Transverse colon (tissue), 4 donors: ENCODE data around the gene PTGES2. TPM values are rescaled to one million over a fixed set of nuclear protein-coding genes. Genes with fewer than 3 reads are reported as not detected.

ENCODE experiments used
- DNase-seq: peaks from one replicate; pipeline ENCODE4 v3.0.0-alpha.2; 2019
- H3K27ac ChIP-seq, 4 donors: fragments of 200-600 bp; sonication (generic); 2 replicates each; pipeline ENCODE4 v1.5.1; 2016 to 2018; ENCODE audit warnings: inconsistent platforms in 4 of 4
- H3K27me3 ChIP-seq: fragments of 200-600 bp; sonication (generic); 2 replicates; pipeline ENCODE4 v1.5.1; 2017; ENCODE audit warnings: inconsistent platforms
- H3K36me3 ChIP-seq, 4 donors: fragments of 200-600 bp; sonication (generic); 2 replicates each; pipeline ENCODE4 v1.5.1; 2017 to 2019; ENCODE audit warnings: inconsistent platforms in 4 of 4
- H3K4me1 ChIP-seq, 4 donors: fragments of 200-600 bp; sonication (generic); 2 replicates each; pipeline ENCODE4 v1.5.1; 2017 to 2020; ENCODE audit warnings: inconsistent platforms in 4 of 4
- H3K4me3 ChIP-seq, 4 donors: fragments of 200-600 bp; sonication (generic); 1 replicate in 1 of 4; 2 replicates in 3 of 4; pipeline versions ENCODE4 v1.5.1 to v1.6.1; 2017 to 2019; ENCODE audit warnings: inconsistent platforms in 4 of 4
- H3K9me3 ChIP-seq, 2 donors: fragments of 200-600 bp; sonication (generic); 2 replicates each; pipeline ENCODE4 v1.5.1; 2017 to 2019; ENCODE audit warnings: inconsistent platforms in 2 of 2
- EP300 ChIP-seq: sonication (generic); formaldehyde crosslinking; IDR thresholded peaks from one replicate; pipeline ENCODE4 v1.6.1; 2017; ENCODE audit warnings: antibody characterized with exemption, low read depth
- POLR2A ChIP-seq: fragments of 450-650 bp; IDR thresholded peaks from one replicate; pipeline ENCODE4 v1.6.1; 2016; ENCODE audit warnings: antibody characterized with exemption, mild to moderate bottlenecking, moderate library complexity
- POLR2AphosphoS5 ChIP-seq, 3 donors: sonication (generic); formaldehyde crosslinking; IDR thresholded peaks; one replicate each; pipeline ENCODE4 v1.6.1; 2016; ENCODE audit warnings: antibody characterized with exemption in 3 of 3
- WGBS, 2 donors: methylation state at CpG; one replicate each; pipeline ENCODE4 v1.1.5; 2018; ENCODE audit warnings: low coverage in 1 of 2; 5-methylcytosine and 5-hydroxymethylcytosine counted together
- in situ Hi-C, 4 donors: fragments of 200-750 bp; cut with MboI; loops; one replicate each; pipeline versions ENCODE4 v1.15.0 to v1.15.1; 2017; ENCODE audit warnings: low sequenced_read_pairs in 3 of 4, low pct_ligation_motif_present in 1 of 4, low pct_unique_long_range_greater_than_20kb in 1 of 4
- intact Hi-C: fragments of 100-400 bp; cut with DNase I; formaldehyde crosslinking; loops from one replicate; pipeline ENCODE4 v1.15.1; 2023; ENCODE audit warnings: low total_unique reads
- total RNA-seq, 4 donors: library from RNA; depleted of rRNA; stranded (reverse); fragments of >200 nt; gene quantifications; one replicate each; pipeline ENCODE4 v1.1.0, GENCODE V29; 2016
- TF ChIP-seq, protein P1 (sequence below), 5 experiments: fragments of 200-600 bp in 3 of 5; fragments of 450-650 bp in 2 of 5; sonication (generic) in 3 of 5; IDR thresholded peaks; 1 replicate in 2 of 5; 2 replicates in 3 of 5; pipeline ENCODE4 v1.5.1; 2016 to 2017; ENCODE audit warnings: antibody characterized with exemption in 5 of 5, inconsistent platforms in 3 of 5, mild to moderate bottlenecking in 2 of 5, moderate library complexity in 1 of 5

Gene PTGES2
- total RNA-seq, 4 donors from 2014 or later = 109 to 434 (median 164) TPM

DNA sequence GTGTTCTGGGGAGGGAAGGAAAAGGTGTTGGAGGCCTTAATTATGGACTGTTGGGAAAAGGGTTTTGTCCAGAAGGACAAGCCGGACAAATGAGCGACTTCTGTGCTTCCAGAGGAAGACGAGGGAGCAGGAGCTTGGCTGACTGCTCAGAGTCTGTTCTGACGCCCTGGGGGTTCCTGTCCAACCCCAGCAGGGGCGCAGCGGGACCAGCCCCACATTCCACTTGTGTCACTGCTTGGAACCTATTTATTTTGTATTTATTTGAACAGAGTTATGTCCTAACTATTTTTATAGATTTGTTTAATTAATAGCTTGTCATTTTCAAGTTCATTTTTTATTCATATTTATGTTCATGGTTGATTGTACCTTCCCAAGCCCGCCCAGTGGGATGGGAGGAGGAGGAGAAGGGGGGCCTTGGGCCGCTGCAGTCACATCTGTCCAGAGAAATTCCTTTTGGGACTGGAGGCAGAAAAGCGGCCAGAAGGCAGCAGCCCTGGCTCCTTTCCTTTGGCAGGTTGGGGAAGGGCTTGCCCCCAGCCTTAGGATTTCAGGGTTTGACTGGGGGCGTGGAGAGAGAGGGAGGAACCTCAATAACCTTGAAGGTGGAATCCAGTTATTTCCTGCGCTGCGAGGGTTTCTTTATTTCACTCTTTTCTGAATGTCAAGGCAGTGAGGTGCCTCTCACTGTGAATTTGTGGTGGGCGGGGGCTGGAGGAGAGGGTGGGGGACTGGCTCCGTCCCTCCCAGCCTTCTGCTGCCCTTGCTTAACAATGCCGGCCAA lies 19.1 kb downstream of the PTGES2 start:
- Histone ChIP-seq H3K27me3 (no peaks in the 10 kb centered on the region), H3K27ac (peak overlapping the region; percentile 92 to 96 (median 94)), H3K36me3 (peaks cover 0 to 22% (median 14%) of the 10 kb centered on the region in 4 donors), H3K9me3 (no peaks in the 10 kb centered on the region), H3K4me3 (no peak overlapping the region), H3K4me1 (peaks cover 14 to 51% (median 26%) of the 10 kb centered on the region in 4 donors)
- 70 to 82% methylated on average over 3 to 15 of the region's 15 CpGs for WGBS, 2 donors
- no peak for DNase-seq
- TF ChIP-seq POLR2AphosphoS5 (IDR thresholded peaks at IDR 0.05) (no peak), EP300 (no peak), POLR2A (no peak)
- TF ChIP-seq, protein P1, sequence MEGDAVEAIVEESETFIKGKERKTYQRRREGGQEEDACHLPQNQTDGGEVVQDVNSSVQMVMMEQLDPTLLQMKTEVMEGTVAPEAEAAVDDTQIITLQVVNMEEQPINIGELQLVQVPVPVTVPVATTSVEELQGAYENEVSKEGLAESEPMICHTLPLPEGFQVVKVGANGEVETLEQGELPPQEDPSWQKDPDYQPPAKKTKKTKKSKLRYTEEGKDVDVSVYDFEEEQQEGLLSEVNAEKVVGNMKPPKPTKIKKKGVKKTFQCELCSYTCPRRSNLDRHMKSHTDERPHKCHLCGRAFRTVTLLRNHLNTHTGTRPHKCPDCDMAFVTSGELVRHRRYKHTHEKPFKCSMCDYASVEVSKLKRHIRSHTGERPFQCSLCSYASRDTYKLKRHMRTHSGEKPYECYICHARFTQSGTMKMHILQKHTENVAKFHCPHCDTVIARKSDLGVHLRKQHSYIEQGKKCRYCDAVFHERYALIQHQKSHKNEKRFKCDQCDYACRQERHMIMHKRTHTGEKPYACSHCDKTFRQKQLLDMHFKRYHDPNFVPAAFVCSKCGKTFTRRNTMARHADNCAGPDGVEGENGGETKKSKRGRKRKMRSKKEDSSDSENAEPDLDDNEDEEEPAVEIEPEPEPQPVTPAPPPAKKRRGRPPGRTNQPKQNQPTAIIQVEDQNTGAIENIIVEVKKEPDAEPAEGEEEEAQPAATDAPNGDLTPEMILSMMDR (IDR thresholded peaks at IDR 0.05) = no peak
- in situ Hi-C loops = loop anchor here in 1 of 4 donors (25.0 kb wide), 1 partner anchor 146 kb away; no protein-coding TSS in a partner anchor
- intact Hi-C loops = no loop called here

DNA sequence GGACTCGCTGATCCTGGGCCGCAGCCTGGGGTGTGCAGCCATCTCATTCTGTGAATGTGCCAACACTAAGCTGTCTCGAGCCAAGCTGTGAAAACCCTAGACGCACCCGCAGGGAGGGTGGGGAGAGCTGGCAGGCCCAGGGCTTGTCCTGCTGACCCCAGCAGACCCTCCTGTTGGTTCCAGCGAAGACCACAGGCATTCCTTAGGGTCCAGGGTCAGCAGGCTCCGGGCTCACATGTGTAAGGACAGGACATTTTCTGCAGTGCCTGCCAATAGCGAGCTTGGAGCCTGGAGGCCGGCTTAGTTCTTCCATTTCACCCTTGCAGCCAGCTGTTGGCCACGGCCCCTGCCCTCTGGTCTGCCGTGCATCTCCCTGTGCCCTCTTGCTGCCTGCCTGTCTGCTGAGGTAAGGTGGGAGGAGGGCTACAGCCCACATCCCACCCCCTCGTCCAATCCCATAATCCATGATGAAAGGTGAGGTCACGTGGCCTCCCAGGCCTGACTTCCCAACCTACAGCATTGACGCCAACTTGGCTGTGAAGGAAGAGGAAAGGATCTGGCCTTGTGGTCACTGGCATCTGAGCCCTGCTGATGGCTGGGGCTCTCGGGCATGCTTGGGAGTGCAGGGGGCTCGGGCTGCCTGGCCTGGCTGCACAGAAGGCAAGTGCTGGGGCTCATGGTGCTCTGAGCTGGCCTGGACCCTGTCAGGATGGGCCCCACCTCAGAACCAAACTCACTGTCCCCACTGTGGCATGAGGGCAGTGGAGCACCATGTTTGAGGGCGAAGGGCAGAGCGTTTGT lies 19.9 kb downstream of the PTGES2 start:
- Histone ChIP-seq H3K36me3 (peaks cover 0 to 30% (median 16%) of the 10 kb centered on the region in 4 donors), H3K9me3 (no peaks in the 10 kb centered on the region), H3K4me3 (no peak overlapping the region), H3K27ac (peak overlapping the region; percentile 92 to 96 (median 94)), H3K27me3 (no peaks in the 10 kb centered on the region), H3K4me1 (peaks cover 14 to 49% (median 29%) of the 10 kb centered on the region in 4 donors)
- TF ChIP-seq, protein P1 (IDR thresholded peaks at IDR 0.05) = no peak
- TF ChIP-seq POLR2AphosphoS5 (IDR thresholded peaks at IDR 0.05) = peak in 1 of 3 donors; percentile 28
- no peak for DNase-seq
- intact Hi-C loops (no loop called here), in situ Hi-C loops (loop anchor here in 1 of 4 donors (25.0 kb wide), 1 partner anchor 145 kb away; no protein-coding TSS in a partner anchor)
- 81% methylated on average over 16 of the region's 18 CpGs; no CpG with 5 or more reads in 1 of the 2 donors for WGBS, 2 donors

DNA sequence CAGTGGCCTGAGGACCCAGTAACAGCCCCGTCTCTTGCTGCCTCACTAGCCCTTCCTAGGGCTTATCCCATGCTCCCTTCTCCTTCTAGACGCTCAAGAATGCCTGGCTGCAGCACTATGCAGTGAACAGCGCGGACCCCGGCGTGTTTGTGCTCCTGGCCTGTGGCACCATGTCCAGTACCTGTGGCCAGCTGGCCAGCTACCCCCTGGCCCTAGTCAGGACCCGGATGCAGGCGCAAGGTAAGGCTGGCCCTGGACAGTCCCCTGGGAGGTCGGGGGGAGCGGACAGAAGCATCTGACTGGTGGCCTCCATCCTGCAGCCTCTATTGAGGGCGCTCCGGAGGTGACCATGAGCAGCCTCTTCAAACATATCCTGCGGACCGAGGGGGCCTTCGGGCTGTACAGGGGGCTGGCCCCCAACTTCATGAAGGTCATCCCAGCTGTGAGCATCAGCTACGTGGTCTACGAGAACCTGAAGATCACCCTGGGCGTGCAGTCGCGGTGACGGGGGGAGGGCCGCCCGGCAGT lies 20.5 kb downstream of the PTGES2 start:
- Histone ChIP-seq H3K4me3 (no peak overlapping the region), H3K27ac (peak overlapping the region in 2 of 4 donors; percentile 13 to 76), H3K27me3 (no peaks in the 10 kb centered on the region), H3K36me3 (peaks cover 0 to 37% (median 19%) of the 10 kb centered on the region in 4 donors), H3K9me3 (no peaks in the 10 kb centered on the region), H3K4me1 (peaks cover 14 to 44% (median 29%) of the 10 kb centered on the region in 4 donors)
- WGBS, 2 donors = 88 to 94% methylated on average over 6 to 19 of the region's 23 CpGs
- in situ Hi-C loops = loop anchor here in 1 of 4 donors (25.0 kb wide), 1 partner anchor 145 kb away; no protein-coding TSS in a partner anchor
- TF ChIP-seq EP300 (no peak), POLR2A (no peak), POLR2AphosphoS5 (IDR thresholded peaks at IDR 0.05) (no peak)
- TF ChIP-seq, protein P1 (IDR thresholded peaks at IDR 0.05) = no peak
- DNase-seq = no peak
- intact Hi-C loops = no loop called here
